K562 (cell line): ENCODE measurements around the gene RNF223. TPM values are rescaled to one million over a fixed set of nuclear protein-coding genes. Genes with fewer than 3 reads are reported as not detected.

Experiments
- ATAC-seq: fragments of 200-7000 bp; cut with Tn5 transposase; 3 replicates; pipeline ENCODE4 v1.9.1; 2020; ENCODE audit warnings: moderate library complexity
- BruUV-seq: library from RNA; stranded (reverse); fragments of 400-500 nt; replicated peaks from 2 replicates; lab custom pipeline; 2021; lab: Mats Ljungman, UMichigan
- CTCF ChIA-PET: fragments of 300-600 bp; formaldehyde crosslinking; extraction: SDS; loops from one replicate; lab custom pipeline; 2021; ENCODE audit warnings: low intra/inter-chr PET ratio; lab: Yijun Ruan, JAX
- POLR2A ChIA-PET: fragments of 300-600, 350-650 bp; sonication (Branson Sonifier 250); formaldehyde crosslinking; extraction: SDS; loops from one replicate; lab custom pipeline; 2021; ENCODE audit warnings: antibody characterized with exemption, inconsistent platforms; lab: Yijun Ruan, JAX
- DNase-seq, 4 experiments: peaks; one replicate each; pipeline versions ENCODE4 v3.0.0 to v3.0.0-alpha.2; 2011 to 2018; ENCODE audit warnings: low spot score in 3 of 4, mixed read lengths in 3 of 4; ENCODE audit errors: extremely low read depth in 1 of 4
- FAIRE-seq: peaks from 2 replicates; lab custom pipeline; 2011; peaks lifted over from hg19 to GRCh38; lab: Jason Lieb, UNC
- H2AFZ ChIP-seq: 2 replicates; pipeline ENCODE4 v1.6.0; 2011; ENCODE audit warnings: low read depth, low read length, control low read depth, inconsistent platforms
- H3K27ac ChIP-seq: fragments of 200-600 bp; 3 replicates; pipeline ENCODE4 v1.8.0; 2011; ENCODE audit warnings: low read depth, mild to moderate bottlenecking, control low read depth, inconsistent platforms, low read length, moderate library complexity, mixed read lengths; ENCODE audit errors: extremely low read depth
- H3K27me3 ChIP-seq, 2 experiments: fragments of 300-600 bp in 1 of 2; 2 replicates in 1 of 2; 3 replicates in 1 of 2; pipeline versions ENCODE4 v1.6.0 to v1.8.0; 2011; ENCODE audit warnings: inconsistent platforms in 2 of 2, low read length in 2 of 2, mild to moderate bottlenecking in 1 of 2, mixed read lengths in 1 of 2, moderate library complexity in 1 of 2; ENCODE audit not compliant: control insufficient read depth in 2 of 2, insufficient read depth in 2 of 2
- H3K36me3 ChIP-seq: fragments of 300-600 bp; 3 replicates; pipeline ENCODE4 v1.8.0; 2011; ENCODE audit warnings: mild to moderate bottlenecking, low read length, inconsistent platforms; ENCODE audit not compliant: control insufficient read depth, insufficient read depth
- H3K4me1 ChIP-seq, 2 experiments: fragments of 200-600 bp in 1 of 2; replicated peaks in 1 of 2; 2 replicates in 1 of 2; 3 replicates in 1 of 2; pipeline versions ENCODE4 v1.5.1 to v1.8.0; 2011; ENCODE audit warnings: inconsistent platforms in 2 of 2, low read length in 2 of 2, mild to moderate bottlenecking in 1 of 2, mixed read lengths in 1 of 2, moderate library complexity in 1 of 2; ENCODE audit not compliant: control insufficient read depth in 2 of 2, insufficient read depth in 2 of 2
- H3K4me2 ChIP-seq: 2 replicates; pipeline ENCODE4 v1.6.1; 2011; ENCODE audit warnings: low read length, control low read depth, inconsistent platforms, mixed read lengths; ENCODE audit not compliant: insufficient read depth
- H3K4me3 ChIP-seq: fragments of 200-600 bp; sonication (generic), shearing (Covaris generic); 2 replicates; pipeline ENCODE4 v1.5.1; 2016; ENCODE audit warnings: control low read depth, inconsistent platforms
- H3K79me2 ChIP-seq: fragments of 200-600 bp; 3 replicates; pipeline ENCODE4 v1.8.0; 2011; ENCODE audit warnings: low read length, inconsistent platforms; ENCODE audit not compliant: control insufficient read depth, insufficient read depth
- H3K9ac ChIP-seq, 2 experiments: 2 replicates each; pipeline versions ENCODE4 v1.6.0 to v1.6.1; 2011; ENCODE audit warnings: low read depth in 2 of 2, low read length in 2 of 2, control low read depth in 1 of 2, inconsistent platforms in 1 of 2, mild to moderate bottlenecking in 1 of 2, mixed read lengths in 1 of 2; ENCODE audit not compliant: insufficient read depth in 1 of 2
- H3K9me1 ChIP-seq: one replicate; pipeline ENCODE4 v1.6.0; 2011; ENCODE audit warnings: inconsistent platforms, mild to moderate bottlenecking, low read length, moderate library complexity; ENCODE audit not compliant: control insufficient read depth, insufficient read depth
- H3K9me3 ChIP-seq: replicated peaks from 2 replicates; pipeline ENCODE4 v1.5.1; 2011; ENCODE audit warnings: low read depth, low read length, inconsistent platforms; ENCODE audit not compliant: control insufficient read depth, insufficient read depth
- H4K20me1 ChIP-seq: replicated peaks from 2 replicates; pipeline ENCODE4 v1.6.1; 2011; ENCODE audit warnings: low read length, inconsistent platforms, mixed read lengths; ENCODE audit not compliant: control insufficient read depth, insufficient read depth
- EGR1 ChIP-seq: fragments of 450-650 bp; conservative IDR thresholded peaks from 2 replicates; pipeline ENCODE4 v1.6.1; 2017; ENCODE audit warnings: mild to moderate bottlenecking
- IRF2 ChIP-seq: sonication (generic); formaldehyde crosslinking; IDR thresholded peaks from 2 replicates; pipeline ENCODE4 v1.8.1; 2022; ENCODE audit warnings: mild to moderate bottlenecking, missing genetic modification reagents
- MED1 ChIP-seq: sonication (generic); formaldehyde crosslinking; IDR thresholded peaks from 2 replicates; pipeline ENCODE4 v1.8.1; 2023; ENCODE audit warnings: missing genetic modification reagents, borderline replicate concordance
- RBM15 ChIP-seq: fragments of 200-400 bp; formaldehyde crosslinking; IDR thresholded peaks from 2 replicates; pipeline ENCODE4 v1.6.1; 2018; ENCODE audit warnings: mild to moderate bottlenecking, low read length, moderate library complexity; ENCODE audit not compliant: insufficient read depth
- SMAD3 ChIP-seq: fragments of 450-650 bp; formaldehyde crosslinking; conservative IDR thresholded peaks from 2 replicates; pipeline ENCODE4 v1.4.0; 2020; ENCODE audit warnings: mild to moderate bottlenecking
- ZC3H4 ChIP-seq: sonication (generic); formaldehyde crosslinking; IDR thresholded peaks from 2 replicates; pipeline ENCODE4 v1.9.0; 2021; ENCODE audit warnings: missing genetic modification reagents, borderline replicate concordance
- ZFX ChIP-seq: sonication (generic); formaldehyde crosslinking; IDR thresholded peaks from 2 replicates; pipeline ENCODE4 v1.8.0; 2022; ENCODE audit warnings: mild to moderate bottlenecking, missing genetic modification reagents, moderate library complexity
- ZNF696 ChIP-seq: fragments of 250-450 bp; sonication (Bioruptor Pico); conservative IDR thresholded peaks from 2 replicates; pipeline ENCODE4 v1.4.0; 2020; ENCODE audit warnings: mild to moderate bottlenecking, moderate library complexity
- WGBS: fragments of 100-300 bp; shearing (Covaris generic); methylation state at CpG from one replicate; pipeline ENCODE4 v1.1.6; 2016; ENCODE audit warnings: low coverage, mixed read lengths; ENCODE audit not compliant: insufficient coverage; ENCODE audit errors: missing lambda C conversion rate; 5-methylcytosine and 5-hydroxymethylcytosine counted together
- in situ Hi-C: fragments of 300-500 bp; cut with MboI; formaldehyde crosslinking; loops from 4 replicates; pipeline ENCODE4 v1.15.0; 2018; ENCODE audit warnings: inconsistent platforms, mixed read lengths
- intact Hi-C: fragments of 100-400 bp; cut with micrococcal nuclease; formaldehyde crosslinking; loops from 2 replicates; pipeline ENCODE4 v1.14.2; 2022
- polyA plus RNA-seq, 8 experiments: library from polyadenylated mRNA; depleted of rRNA in 4 of 8; stranded (reverse) in 5 of 8; unstranded in 3 of 8; fragments of >200 nt; fragmentation: Nextera tagmentation in 2 of 8; fragmentation: Illumina TruSeq in 1 of 8; extraction: Ambion mirVana in 2 of 8; extraction: Trizol in 1 of 8; gene quantifications; 2 replicates each; pipeline versions ENCODE4 v1.2.1 to v1.2.3, GENCODE V29; 2011 to 2014; ENCODE audit warnings: inconsistent platforms in 1 of 8, missing spikeins in 1 of 8
- total RNA-seq, 7 experiments: library from RNA; depleted of rRNA in 6 of 7; stranded (reverse); fragments of >200 nt in 6 of 7; fragmentation: Illumina TruSeq in 2 of 7; extraction: Trizol in 2 of 7; gene quantifications; 2 replicates each; pipeline versions ENCODE4 v1.2.1 to v1.2.3, GENCODE V29; 2011 to 2021; ENCODE audit warnings: low replicate concordance in 1 of 7
- TF ChIP-seq, protein P1 (sequence below): sonication (generic); formaldehyde crosslinking; IDR thresholded peaks from 2 replicates; pipeline ENCODE4 v1.9.0; 2022; ENCODE audit warnings: mild to moderate bottlenecking, missing genetic modification reagents
- TF ChIP-seq, protein P2 (sequence below): sonication (generic); formaldehyde crosslinking; IDR thresholded peaks from 2 replicates; pipeline ENCODE4 v1.8.1; 2023; ENCODE audit warnings: missing genetic modification reagents, mild to moderate bottlenecking, borderline replicate concordance
- TF ChIP-seq, protein P3 (sequence below): fragments of 450-650 bp; IDR thresholded peaks from 2 replicates; pipeline ENCODE4 v1.6.1; 2016; ENCODE audit warnings: borderline replicate concordance

RNF223 gene
- total and polyA plus RNA-seq, 9 of the 15 experiments (the other 6 are each of a cell fraction or from before 2014, with no cell fraction given): 0.04 to 0.32 TPM; not detected in 7

DNA sequence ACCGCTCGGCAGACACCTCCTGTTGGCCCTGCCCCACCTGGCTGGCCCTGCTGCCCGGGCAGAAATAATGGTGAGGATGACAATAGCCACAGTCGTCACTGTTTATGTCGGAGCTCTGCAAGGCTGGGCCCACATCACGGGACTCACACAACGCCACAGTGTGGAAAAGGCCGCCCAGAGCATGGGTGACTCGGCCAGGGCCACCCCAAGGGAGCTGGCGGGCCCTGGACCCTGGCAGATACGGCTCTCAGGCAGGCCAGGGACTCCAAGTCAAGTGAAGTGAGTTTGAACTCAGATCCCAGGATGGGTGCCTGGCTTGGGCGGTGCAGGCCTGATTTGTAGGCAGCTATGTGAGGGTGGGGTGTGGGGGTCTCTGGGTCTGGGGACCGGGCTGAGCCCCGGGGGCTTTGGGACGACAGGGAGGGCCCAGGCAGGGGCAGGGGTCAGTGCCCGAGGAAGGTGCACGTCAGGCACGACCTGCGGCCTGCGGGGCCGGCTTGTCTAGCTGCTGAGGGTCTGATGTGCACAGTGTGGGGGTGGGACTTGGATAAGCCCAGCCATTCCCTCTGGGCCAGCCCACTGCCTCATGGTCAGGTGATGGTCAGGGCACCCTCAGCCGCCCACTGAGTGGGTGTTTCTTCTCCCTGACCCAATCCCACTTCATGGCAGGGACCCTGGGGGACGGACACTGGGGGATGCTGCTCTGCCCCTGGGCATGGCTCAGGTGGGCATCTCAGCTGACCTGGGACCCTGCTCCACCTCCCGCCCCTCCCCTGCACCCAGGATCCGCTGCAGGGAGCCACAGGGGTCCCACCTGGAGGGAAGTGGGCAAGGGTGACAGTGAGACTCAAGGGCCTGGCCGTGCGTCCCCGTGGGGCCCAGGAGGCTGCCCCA, 1.0 kb downstream of the RNF223 start:
- ATAC-seq (no peak), DNase-seq (no peak), FAIRE-seq (no peak)
- peaks cover 2 to 14% of the 10 kb centered on the region in 2 experiments; a peak in 2 of 5 replicates for H3K27me3 ChIP-seq
- 33% methylated on average over 26 of the region's 28 CpGs for WGBS
- peaks cover 2% of the 10 kb centered on the region for H3K9me1 ChIP-seq
- in situ Hi-C loops (no loop called here), intact Hi-C loops (no loop called here)
- no peaks in the 10 kb centered on the region for H3K36me3 ChIP-seq
- H3K9ac ChIP-seq: peak overlapping the region in 1 of 2 experiments; percentile 40; a peak in 1 of 4 replicates
- POLR2A ChIA-PET: interaction anchor here (0.6 to 1.2 kb wide), 3 partner anchors 11 to 218 kb away, joined by 3 read pairs; no protein-coding TSS in a partner anchor
- no peak overlapping the region for H3K4me2 ChIP-seq
- no TSS peak for BruUV-seq
- 0 out of 2 replicates have a peak, but pooled peaks cover 7% of the 10 kb centered on the region for H4K20me1 ChIP-seq
- CTCF ChIA-PET: no interaction called here
- H3K4me1 ChIP-seq: peaks cover 11 to 77% of the 10 kb centered on the region in 2 experiments; a peak in 4 of 5 replicates
- no peak overlapping the region for H3K4me3 ChIP-seq
- no peak overlapping the region for H2AFZ ChIP-seq
- no peaks in the 10 kb centered on the region for H3K79me2 ChIP-seq
- H3K27ac ChIP-seq: no peak overlapping the region
- H3K9me3 ChIP-seq: no peaks in the 10 kb centered on the region
- TF ChIP-seq ZNF696: no peak
- 0 out of 2 replicates have a peak, but pooled peaks have one; percentile 62 for TF ChIP-seq MED1 (CRISPR knock-in tag)
- TF ChIP-seq, protein P1, sequence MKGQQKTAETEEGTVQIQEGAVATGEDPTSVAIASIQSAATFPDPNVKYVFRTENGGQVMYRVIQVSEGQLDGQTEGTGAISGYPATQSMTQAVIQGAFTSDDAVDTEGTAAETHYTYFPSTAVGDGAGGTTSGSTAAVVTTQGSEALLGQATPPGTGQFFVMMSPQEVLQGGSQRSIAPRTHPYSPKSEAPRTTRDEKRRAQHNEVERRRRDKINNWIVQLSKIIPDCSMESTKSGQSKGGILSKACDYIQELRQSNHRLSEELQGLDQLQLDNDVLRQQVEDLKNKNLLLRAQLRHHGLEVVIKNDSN: 0 out of 2 replicates have a peak, but pooled peaks have one; percentile 16
- TF ChIP-seq, protein P2, sequence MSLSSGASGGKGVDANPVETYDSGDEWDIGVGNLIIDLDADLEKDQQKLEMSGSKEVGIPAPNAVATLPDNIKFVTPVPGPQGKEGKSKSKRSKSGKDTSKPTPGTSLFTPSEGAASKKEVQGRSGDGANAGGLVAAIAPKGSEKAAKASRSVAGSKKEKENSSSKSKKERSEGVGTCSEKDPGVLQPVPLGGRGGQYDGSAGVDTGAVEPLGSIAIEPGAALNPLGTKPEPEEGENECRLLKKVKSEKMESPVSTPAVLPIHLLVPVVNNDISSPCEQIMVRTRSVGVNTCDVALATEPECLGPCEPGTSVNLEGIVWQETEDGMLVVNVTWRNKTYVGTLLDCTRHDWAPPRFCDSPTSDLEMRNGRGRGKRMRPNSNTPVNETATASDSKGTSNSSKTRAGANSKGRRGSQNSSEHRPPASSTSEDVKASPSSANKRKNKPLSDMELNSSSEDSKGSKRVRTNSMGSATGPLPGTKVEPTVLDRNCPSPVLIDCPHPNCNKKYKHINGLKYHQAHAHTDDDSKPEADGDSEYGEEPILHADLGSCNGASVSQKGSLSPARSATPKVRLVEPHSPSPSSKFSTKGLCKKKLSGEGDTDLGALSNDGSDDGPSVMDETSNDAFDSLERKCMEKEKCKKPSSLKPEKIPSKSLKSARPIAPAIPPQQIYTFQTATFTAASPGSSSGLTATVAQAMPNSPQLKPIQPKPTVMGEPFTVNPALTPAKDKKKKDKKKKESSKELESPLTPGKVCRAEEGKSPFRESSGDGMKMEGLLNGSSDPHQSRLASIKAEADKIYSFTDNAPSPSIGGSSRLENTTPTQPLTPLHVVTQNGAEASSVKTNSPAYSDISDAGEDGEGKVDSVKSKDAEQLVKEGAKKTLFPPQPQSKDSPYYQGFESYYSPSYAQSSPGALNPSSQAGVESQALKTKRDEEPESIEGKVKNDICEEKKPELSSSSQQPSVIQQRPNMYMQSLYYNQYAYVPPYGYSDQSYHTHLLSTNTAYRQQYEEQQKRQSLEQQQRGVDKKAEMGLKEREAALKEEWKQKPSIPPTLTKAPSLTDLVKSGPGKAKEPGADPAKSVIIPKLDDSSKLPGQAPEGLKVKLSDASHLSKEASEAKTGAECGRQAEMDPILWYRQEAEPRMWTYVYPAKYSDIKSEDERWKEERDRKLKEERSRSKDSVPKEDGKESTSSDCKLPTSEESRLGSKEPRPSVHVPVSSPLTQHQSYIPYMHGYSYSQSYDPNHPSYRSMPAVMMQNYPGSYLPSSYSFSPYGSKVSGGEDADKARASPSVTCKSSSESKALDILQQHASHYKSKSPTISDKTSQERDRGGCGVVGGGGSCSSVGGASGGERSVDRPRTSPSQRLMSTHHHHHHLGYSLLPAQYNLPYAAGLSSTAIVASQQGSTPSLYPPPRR (CRISPR knock-in tag): no peak
- no peak for TF ChIP-seq IRF2
- peak; percentile 16; the same call in 1 of the 2 replicates for TF ChIP-seq ZC3H4 (CRISPR knock-in tag)
- TF ChIP-seq EGR1: peak; percentile 68
- TF ChIP-seq ZFX (CRISPR knock-in tag): peak; percentile 27; the same call in 1 of the 2 replicates
- no peak for TF ChIP-seq RBM15
- no peak for TF ChIP-seq SMAD3
- TF ChIP-seq, protein P3, sequence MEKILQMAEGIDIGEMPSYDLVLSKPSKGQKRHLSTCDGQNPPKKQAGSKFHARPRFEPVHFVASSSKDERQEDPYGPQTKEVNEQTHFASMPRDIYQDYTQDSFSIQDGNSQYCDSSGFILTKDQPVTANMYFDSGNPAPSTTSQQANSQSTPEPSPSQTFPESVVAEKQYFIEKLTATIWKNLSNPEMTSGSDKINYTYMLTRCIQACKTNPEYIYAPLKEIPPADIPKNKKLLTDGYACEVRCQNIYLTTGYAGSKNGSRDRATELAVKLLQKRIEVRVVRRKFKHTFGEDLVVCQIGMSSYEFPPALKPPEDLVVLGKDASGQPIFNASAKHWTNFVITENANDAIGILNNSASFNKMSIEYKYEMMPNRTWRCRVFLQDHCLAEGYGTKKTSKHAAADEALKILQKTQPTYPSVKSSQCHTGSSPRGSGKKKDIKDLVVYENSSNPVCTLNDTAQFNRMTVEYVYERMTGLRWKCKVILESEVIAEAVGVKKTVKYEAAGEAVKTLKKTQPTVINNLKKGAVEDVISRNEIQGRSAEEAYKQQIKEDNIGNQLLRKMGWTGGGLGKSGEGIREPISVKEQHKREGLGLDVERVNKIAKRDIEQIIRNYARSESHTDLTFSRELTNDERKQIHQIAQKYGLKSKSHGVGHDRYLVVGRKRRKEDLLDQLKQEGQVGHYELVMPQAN: no peak
